NCI-H226 (cell line): ENCODE data around the gene NLN.
"Not testable (repeated sequence)": the region's sequence is repeated elsewhere in the genome, so short reads cannot be mapped to it uniquely, and the experiment has no call there.

Source experiments
- DNase-seq: peaks from one replicate; pipeline ENCODE4 v3.0.0-alpha.2; 2015

The NLN gene

GRCh38 chr5:65775476-65775875, 53.5 kb downstream of the NLN start:
- DNase-seq = no peak

GRCh38 chr5:65776441-65777141, 54.6 kb downstream of the NLN start:
- DNase-seq = no peak

GRCh38 chr5:65778126-65778525, 56.1 kb downstream of the NLN start:
- DNase-seq = peak; percentile 26

GRCh38 chr5:65779643-65780042, 57.6 kb downstream of the NLN start:
- no peak for DNase-seq

- DNase-seq = not testable (repeated sequence)
Measured at GRCh38 chr5:65788296-65788695, 66.3 kb downstream of the NLN start.

- DNase-seq = peak; percentile 39
Measured at GRCh38 chr5:65790371-65791163, 68.6 kb downstream of the NLN start.

- no peak for DNase-seq
Measured at GRCh38 chr5:65791712-65792673, 70.0 kb downstream of the NLN start.

GRCh38 chr5:65796269-65796668, 74.3 kb downstream of the NLN start:
- no peak for DNase-seq

- no peak for DNase-seq
Measured at GRCh38 chr5:65796751-65797316, 74.8 kb downstream of the NLN start.

GRCh38 chr5:65797481-65797880, 75.5 kb downstream of the NLN start:
- no peak for DNase-seq

- no peak for DNase-seq
Measured at GRCh38 chr5:65799857-65800256, 77.9 kb downstream of the NLN start.

- no peak for DNase-seq
Measured at GRCh38 chr5:65800775-65801174, 78.8 kb downstream of the NLN start.

- DNase-seq = peak; percentile 46
Measured at GRCh38 chr5:65801352-65801783, 79.4 kb downstream of the NLN start.

- DNase-seq = no peak
Measured at GRCh38 chr5:65802080-65802479, 80.1 kb downstream of the NLN start.

GRCh38 chr5:65802820-65803219, 80.8 kb downstream of the NLN start:
- no peak for DNase-seq

- DNase-seq = peak; percentile 67
Measured at GRCh38 chr5:65803699-65804391, 81.8 kb downstream of the NLN start.

GRCh38 chr5:65805089-65805488, 83.1 kb downstream of the NLN start:
- DNase-seq = no peak

- DNase-seq = not testable (repeated sequence)
Measured at GRCh38 chr5:65807494-65807893, 85.5 kb downstream of the NLN start.

- no peak for DNase-seq
Measured at GRCh38 chr5:65808251-65808741, 86.3 kb downstream of the NLN start.

- no peak for DNase-seq
Measured at GRCh38 chr5:65808818-65809217, 86.8 kb downstream of the NLN start.

- DNase-seq = peak; percentile 99
Measured at GRCh38 chr5:65809817-65810531, 88.0 kb downstream of the NLN start.
